Right cardiac atrium (tissue), 5 donors: ENCODE measurements around the gene ANKRD13C. TPM values are rescaled to one million over a fixed set of nuclear protein-coding genes. Genes with fewer than 3 reads are reported as not detected.

Source experiments
- ATAC-seq, 2 donors: fragments of 200-7000 bp; cut with Tn5 transposase; one replicate each; pipeline versions ENCODE4 v1.8.0 to v1.9.1; 2020; ENCODE audit warnings: moderate library complexity in 2 of 2, mild to moderate bottlenecking in 1 of 2
- DNase-seq, 3 donors: peaks; one replicate each; pipeline ENCODE4 v3.0.0-alpha.2; 2020
- H3K27ac ChIP-seq: one replicate; pipeline ENCODE4 v1.5.1; 2013; ENCODE audit warnings: mild to moderate bottlenecking, low read length, control low read depth, moderate library complexity
- H3K27me3 ChIP-seq: one replicate; pipeline ENCODE4 v1.6.1; 2013; ENCODE audit not compliant: control insufficient read depth, insufficient read depth
- H3K4me1 ChIP-seq: one replicate; pipeline ENCODE4 v1.6.1; 2013; ENCODE audit warnings: low read length; ENCODE audit not compliant: control insufficient read depth, insufficient read depth
- H3K4me3 ChIP-seq: one replicate; pipeline ENCODE4 v1.5.1; 2013; ENCODE audit warnings: low read length, control low read depth
- H3K9me3 ChIP-seq: one replicate; pipeline ENCODE4 v1.6.1; 2013; ENCODE audit warnings: low read length; ENCODE audit not compliant: control insufficient read depth
- WGBS: extraction: QIAGEN DNeasy Blood & Tissue Kit; methylation state at CpG from one replicate; pipeline ENCODE4 v1.1.7; 2013; 5-methylcytosine and 5-hydroxymethylcytosine counted together
- intact Hi-C, 4 donors: fragments of 100-400 bp; cut with DNase I; formaldehyde crosslinking; loops; one replicate each; pipeline versions ENCODE4 v1.11.0 to v1.14.0; 2022 to 2023
- polyA plus RNA-seq: library from polyadenylated mRNA; stranded (reverse); fragments of 200-250 nt; gene quantifications from one replicate; pipeline ENCODE4 v1.2.3, GENCODE V29; 2013
- total RNA-seq, 4 donors: library from RNA; stranded (reverse); fragmentation: NEBNext Ultra II Directional; extraction: Animal tissue kit (Norgen Biotek cat#: 25700); gene quantifications; one replicate each; pipeline ENCODE4 v1.2.1, GENCODE V29; 2021
- donor health status: healthy with polysubstance abuse.
- donor health status: DM: no; HTN: yes; CAD: no.
- donor health status: DM: no; HTN: no; CAD: no.
- donor health status: DM: no; HTN: yes; CAD: no; lungs with severe emphysema.
- donor health status: DM: yes; HTN: yes; CAD: no.

Gene ANKRD13C
- total and polyA plus RNA-seq, 5 donors = 5.7 to 14.8 (median 12.0) TPM

DNA sequence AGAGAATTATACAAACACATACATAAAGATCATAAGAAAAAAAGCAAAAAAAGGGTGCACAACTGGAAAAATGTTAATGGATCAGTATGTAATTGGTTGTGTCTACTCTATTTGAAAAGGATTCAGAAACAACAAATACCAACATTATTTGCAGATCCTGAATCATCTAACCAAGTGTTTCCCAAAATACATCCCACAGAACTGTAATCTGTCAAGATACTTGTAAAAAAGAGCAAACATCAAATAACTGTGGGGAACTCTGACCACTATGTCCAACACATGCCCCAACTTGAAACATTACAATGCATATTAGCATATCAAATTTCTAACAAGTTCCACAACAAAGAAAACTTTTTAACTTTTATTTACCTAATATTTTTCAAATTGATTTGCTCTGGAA lies 22.6 kb downstream of the ANKRD13C start:
- Histone ChIP-seq H3K4me3 (no peak overlapping the region), H3K9me3 (no peaks in the 10 kb centered on the region)

DNA sequence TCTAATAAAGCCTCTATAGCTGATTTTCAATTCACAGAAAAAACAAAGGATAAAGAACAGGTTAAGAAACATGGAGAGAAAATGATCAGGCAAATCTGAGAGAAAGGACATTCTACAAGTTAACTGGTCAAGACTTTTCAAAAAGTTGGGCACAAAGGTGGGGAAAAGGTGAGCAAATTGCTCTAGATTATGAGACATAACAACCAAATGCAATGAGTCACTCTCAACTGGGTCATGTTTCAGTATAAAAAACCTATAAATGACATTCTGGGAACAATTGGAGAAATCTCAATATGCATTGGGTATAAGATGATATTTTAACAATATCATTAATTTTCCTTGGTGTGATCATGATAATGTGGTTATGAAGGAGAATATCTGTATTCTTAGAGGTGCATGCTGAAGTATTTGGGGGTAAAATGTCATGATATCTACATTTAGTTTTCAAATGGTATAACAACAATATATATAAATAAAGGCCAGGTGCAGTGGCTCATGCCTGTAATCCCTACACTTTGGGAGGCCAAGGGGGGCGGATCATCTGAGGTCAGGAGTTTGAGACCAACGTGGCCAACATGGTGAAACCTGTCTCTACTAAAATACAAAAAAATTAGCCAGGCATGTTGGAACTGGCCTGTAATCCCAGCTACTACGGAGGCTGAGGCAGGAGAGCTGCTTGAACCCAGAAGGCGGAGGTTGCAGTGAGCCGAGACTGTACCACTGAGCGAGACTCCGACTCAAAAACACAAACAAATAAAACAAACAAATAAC lies 27.0 kb downstream of the ANKRD13C start:
- DNase-seq = no peak
- Histone ChIP-seq H3K4me3 (no peak overlapping the region), H3K27me3 (no peaks in the 10 kb centered on the region), H3K27ac (no peak overlapping the region), H3K4me1 (no peaks in the 10 kb centered on the region), H3K9me3 (no peaks in the 10 kb centered on the region)
- 97% methylated on average over 7 of the region's 7 CpGs for WGBS
- ATAC-seq = no peak
- intact Hi-C loops = no loop called here

More for the DNA sequence above, 22.6 kb downstream of the ANKRD13C start:
- H3K27ac ChIP-seq = no peak overlapping the region
- DNase-seq = no peak
- no peaks in the 10 kb centered on the region for H3K4me1 ChIP-seq
- no peak for ATAC-seq
- intact Hi-C loops = no loop called here
- H3K27me3 ChIP-seq = no peaks in the 10 kb centered on the region

DNA sequence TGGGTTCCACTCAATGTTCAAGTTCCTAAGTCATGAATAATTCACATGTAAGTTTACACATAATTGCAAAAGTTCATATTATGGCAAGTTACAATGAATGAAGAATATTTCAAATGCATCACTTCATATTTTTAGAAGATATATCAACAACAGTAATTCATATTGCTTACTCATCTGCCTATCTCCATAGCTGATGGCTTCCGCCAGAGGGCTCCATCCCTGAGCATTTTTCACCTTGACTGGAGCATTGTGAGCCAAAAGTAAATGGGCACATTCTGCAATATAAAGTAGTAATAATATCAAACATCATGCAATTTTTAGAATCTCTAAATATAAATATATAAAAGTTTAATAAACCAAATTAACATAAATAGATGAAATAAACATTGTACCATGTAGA lies 29.8 kb downstream of the ANKRD13C start:
- H3K27me3 ChIP-seq = no peaks in the 10 kb centered on the region
- WGBS = 95% methylated on average over 1 of the region's 1 CpG
- H3K4me1 ChIP-seq = no peaks in the 10 kb centered on the region
- DNase-seq = no peak
- no peak overlapping the region for H3K27ac ChIP-seq
- no peak overlapping the region for H3K4me3 ChIP-seq
- H3K9me3 ChIP-seq = no peaks in the 10 kb centered on the region
- no peak for ATAC-seq
- intact Hi-C loops = no loop called here

DNA sequence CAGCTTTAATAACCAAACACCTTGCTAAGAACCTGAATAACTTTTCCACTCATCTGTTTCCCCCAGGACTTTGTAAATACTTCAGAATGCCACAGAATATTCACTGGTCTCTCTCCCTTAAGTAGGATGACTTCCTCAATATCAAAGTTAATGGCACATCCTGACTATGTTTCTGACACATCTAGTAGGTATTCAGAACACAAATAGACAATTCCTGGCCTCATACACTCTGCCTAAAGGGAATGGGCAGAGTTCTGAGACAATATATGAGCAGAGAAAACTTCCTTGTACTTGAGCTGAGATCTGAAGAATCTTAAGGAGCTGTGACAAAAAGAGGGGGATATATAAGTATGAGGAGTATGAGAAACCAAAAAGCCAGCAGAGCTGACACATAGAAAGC lies 34.8 kb downstream of the ANKRD13C start:
- Histone ChIP-seq H3K4me1 (no peaks in the 10 kb centered on the region), H3K4me3 (no peak overlapping the region), H3K9me3 (no peaks in the 10 kb centered on the region), H3K27me3 (no peaks in the 10 kb centered on the region), H3K27ac (no peak overlapping the region)
- ATAC-seq (no peak), DNase-seq (no peak)
- intact Hi-C loops = no loop called here

DNA sequence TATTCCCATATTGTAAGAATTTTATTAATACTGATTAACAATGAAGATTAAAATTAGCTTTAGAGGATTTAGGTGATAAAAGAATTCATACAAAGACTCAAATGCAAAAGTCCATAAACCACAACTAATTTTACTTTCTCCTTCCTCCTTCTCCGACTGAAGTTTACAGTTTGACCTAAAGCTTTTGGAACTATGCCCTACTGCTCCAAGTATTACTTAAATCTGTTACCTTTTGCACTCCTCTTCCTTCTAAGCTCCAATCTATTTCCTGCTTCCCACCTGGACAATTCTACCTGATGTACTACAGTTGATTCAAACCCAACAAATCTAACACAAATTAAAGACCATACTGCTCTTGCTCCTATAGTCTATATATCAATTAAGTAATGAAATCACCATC lies 36.3 kb downstream of the ANKRD13C start:
- Histone ChIP-seq H3K27me3 (no peaks in the 10 kb centered on the region), H3K27ac (no peak overlapping the region), H3K4me1 (no peaks in the 10 kb centered on the region), H3K9me3 (no peaks in the 10 kb centered on the region), H3K4me3 (no peak overlapping the region)
- ATAC-seq = no peak
- intact Hi-C loops = no loop called here
- DNase-seq = no peak
- 53% methylated on average over 1 of the region's 1 CpG for WGBS

DNA sequence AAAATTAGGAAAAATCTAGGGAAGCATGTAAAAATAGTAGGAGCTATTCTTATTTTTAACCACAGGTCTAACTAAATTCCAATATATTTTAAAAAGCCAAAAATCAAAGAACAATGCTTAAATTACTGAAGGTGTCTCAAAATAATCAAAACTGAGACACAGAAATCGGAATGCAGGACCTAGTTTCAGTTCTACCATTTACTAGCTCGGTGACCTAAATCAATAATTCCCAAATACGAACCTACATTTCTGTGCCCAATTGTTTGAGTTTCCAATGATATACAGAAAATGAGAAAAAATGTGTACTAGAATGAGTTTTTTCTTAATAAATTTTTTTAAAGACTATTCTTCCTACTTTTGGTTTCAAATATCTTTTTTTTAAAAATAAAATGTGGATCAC lies 37.4 kb downstream of the ANKRD13C start:
- no peaks in the 10 kb centered on the region for H3K27me3 ChIP-seq
- intact Hi-C loops = no loop called here
- no peak for DNase-seq
- H3K4me1 ChIP-seq = no peaks in the 10 kb centered on the region
- H3K4me3 ChIP-seq = no peak overlapping the region
- WGBS = 96% methylated on average over 3 of the region's 3 CpGs
- H3K9me3 ChIP-seq = no peaks in the 10 kb centered on the region
- H3K27ac ChIP-seq = no peak overlapping the region
- ATAC-seq = no peak

DNA sequence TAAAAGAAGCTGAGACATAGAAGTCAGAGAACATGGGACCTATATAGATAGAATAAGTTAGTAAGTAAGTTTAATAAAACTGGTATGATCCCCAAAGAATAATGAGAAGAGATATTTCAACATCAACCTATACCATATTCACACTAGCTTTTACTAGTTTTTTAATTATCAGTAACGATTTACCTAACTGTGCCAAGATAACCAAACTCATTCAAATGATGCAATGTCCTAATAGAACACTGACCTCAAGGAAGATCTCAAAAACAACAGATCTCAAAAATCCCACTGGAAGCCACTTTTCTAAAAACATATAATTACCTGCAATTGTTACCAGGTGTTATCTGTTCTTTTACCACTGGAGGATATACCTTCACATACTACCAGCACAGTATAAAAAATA lies 38.7 kb downstream of the ANKRD13C start:
- DNase-seq = no peak
- 77% methylated on average over 1 of the region's 1 CpG for WGBS
- no peak overlapping the region for H3K27ac ChIP-seq
- intact Hi-C loops = no loop called here
- no peaks in the 10 kb centered on the region for H3K9me3 ChIP-seq
- no peak overlapping the region for H3K4me3 ChIP-seq
- ATAC-seq = no peak
- H3K27me3 ChIP-seq = no peaks in the 10 kb centered on the region
- H3K4me1 ChIP-seq = peaks cover 1% of the 10 kb centered on the region

DNA sequence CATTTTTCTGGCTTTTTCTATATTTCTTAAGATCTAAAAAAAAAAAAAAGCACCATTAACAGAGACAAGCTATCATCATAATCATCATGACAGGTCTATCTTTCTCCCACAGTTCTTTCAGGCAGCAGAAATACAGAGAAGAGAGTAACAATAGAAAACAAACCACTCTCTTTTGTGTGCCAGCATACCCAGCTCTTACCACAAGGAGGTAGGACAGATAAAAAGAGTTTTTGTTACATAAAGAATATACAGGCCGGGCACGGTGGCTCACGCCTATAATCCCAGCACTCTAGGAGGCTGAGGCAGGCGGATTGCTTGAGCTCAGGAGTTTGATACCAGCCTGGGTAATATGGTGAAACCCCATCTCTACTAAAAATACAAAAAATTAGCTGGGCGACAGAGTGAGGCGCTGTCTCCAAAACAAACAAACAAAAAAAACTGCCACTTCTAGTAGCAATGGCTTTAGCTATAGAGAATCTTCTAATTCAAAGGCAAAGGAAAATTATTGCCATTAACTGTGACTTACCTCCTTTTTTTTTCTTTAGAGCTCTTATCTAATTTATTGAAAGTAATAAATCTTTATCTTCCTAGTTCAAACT lies 39.7 kb downstream of the ANKRD13C start:
- ATAC-seq (no peak), DNase-seq (no peak)
- Histone ChIP-seq H3K27ac (no peak overlapping the region), H3K4me1 (peaks cover 1% of the 10 kb centered on the region), H3K4me3 (no peak overlapping the region), H3K9me3 (no peaks in the 10 kb centered on the region), H3K27me3 (no peaks in the 10 kb centered on the region)
- WGBS = 86% methylated on average over 6 of the region's 6 CpGs
- intact Hi-C loops = no loop called here

DNA sequence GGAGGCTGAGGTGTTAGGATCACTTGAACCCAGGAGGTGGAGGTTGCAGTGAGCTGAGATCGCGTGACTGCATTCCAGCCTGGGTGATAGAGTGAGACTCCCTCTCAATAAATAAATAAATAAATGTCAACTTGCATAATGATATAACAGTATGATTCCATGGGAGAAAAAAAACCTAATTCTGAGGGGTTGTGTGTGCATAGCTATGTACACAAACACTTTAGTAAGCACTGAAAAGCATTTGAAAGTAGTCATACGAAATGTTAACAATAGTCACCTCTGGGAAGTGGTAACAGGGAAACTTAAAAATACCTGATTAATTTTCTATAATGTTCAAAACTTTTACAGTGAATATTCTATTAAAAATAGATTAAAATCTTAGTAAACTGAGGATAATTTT lies 43.2 kb downstream of the ANKRD13C start:
- no peaks in the 10 kb centered on the region for H3K27me3 ChIP-seq
- WGBS = 95% methylated on average over 3 of the region's 3 CpGs
- H3K4me1 ChIP-seq = peaks cover 1% of the 10 kb centered on the region
- ATAC-seq = no peak
- no peaks in the 10 kb centered on the region for H3K9me3 ChIP-seq
- H3K4me3 ChIP-seq = no peak overlapping the region
- intact Hi-C loops = no loop called here
- H3K27ac ChIP-seq = no peak overlapping the region
- no peak for DNase-seq

DNA sequence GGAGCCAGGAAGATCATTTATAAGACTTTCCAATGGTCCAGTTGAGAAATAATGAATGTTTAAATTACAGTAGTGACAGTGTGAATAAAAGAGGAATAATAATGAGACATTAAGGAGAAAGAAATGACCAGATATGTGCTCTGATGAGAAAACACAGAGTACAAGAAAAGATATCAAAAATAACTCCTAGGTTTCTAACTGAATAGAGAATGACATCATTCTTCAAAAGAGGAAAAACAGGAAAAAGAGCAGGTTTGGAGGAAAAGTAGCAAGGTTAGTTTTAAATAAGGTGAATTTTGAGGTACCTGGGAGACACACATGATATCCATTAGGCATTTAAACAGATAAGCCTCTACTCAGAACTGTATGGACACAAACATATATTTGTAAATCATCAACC lies 55.0 kb downstream of the ANKRD13C start:
- Histone ChIP-seq H3K27me3 (no peaks in the 10 kb centered on the region), H3K27ac (no peak overlapping the region), H3K4me3 (no peak overlapping the region), H3K9me3 (no peaks in the 10 kb centered on the region), H3K4me1 (no peaks in the 10 kb centered on the region)
- ATAC-seq (no peak), DNase-seq (no peak)
- intact Hi-C loops = no loop called here

DNA sequence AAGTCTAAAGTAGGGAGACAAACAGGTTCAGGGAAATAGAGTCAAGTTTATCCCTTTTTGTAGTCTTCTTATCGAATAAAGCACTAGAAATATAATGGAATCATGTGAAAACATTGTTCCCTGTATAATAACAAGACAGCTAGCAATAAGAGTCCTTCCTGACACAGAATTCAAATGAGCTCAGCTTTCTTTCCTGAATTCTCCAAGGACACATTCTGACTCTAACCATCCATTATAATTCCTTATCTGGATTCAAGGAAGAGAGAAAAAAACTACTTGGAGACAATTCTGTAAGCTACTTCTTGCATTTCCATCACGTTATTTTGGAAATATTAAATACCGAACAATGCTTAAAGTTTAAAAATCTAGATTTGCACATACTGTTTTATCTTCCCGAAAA lies 58.8 kb downstream of the ANKRD13C start:
- no peak overlapping the region for H3K27ac ChIP-seq
- H3K9me3 ChIP-seq = no peaks in the 10 kb centered on the region
- H3K4me3 ChIP-seq = no peak overlapping the region
- no peaks in the 10 kb centered on the region for H3K4me1 ChIP-seq
- DNase-seq (no peak), ATAC-seq (no peak)
- intact Hi-C loops = no loop called here
- WGBS = 63% methylated on average over 4 of the region's 4 CpGs
- H3K27me3 ChIP-seq = no peaks in the 10 kb centered on the region
